Measurements from ENCODE around the gene IL31RA. TPM values are rescaled to one million over a fixed set of nuclear protein-coding genes. Genes with fewer than 3 reads are reported as not detected.
"Not testable (repeated sequence)": the region's sequence is repeated elsewhere in the genome, so short reads cannot be mapped to it uniquely, and the experiment has no call there.

Gene IL31RA
- under 1 TPM in 3 of 4 donors, not detected in 1; 0.08 to 0.10 (median 0.09) TPM for polyA plus RNA-seq (ENCODE audit: insufficient read length in 4 of 4)

GRCh38 chr5:55850839-55851674 lies at the start of gene IL31RA:
IL31RA (plus strand) TSS chr5:55851357; CDS start chr5:55851571, 214 bp downstream.
- DNase-seq (ENCODE audit: low read depth in 4 of 4, low spot score in 3 of 4) = no peak

GRCh38 chr5:55808814-55809213 lies 42.3 kb upstream of the IL31RA start:
- not testable (repeated sequence) for DNase-seq (ENCODE audit: low read depth in 4 of 4, low spot score in 3 of 4)

DNA sequence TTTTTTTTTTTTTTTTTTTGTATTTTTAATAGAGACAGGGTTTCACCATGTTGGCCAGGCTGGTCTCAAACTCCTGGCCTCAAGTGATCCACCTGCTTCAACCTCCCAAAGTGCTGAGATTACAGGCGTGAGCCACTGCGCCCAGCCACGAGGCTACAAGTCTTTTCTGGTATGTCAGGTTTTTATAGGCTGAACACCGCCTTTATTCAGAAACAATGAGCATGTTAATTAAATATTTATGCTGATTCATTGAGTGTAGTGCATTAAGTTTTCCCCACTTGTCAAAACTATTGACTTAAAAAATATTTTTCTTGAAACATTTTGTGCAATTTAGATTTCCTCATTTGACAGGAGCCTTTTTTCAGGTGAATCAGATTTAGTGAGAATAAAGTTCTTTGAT lies 35.2 kb upstream of the IL31RA start:
- DNase-seq (ENCODE audit: low read depth in 4 of 4, low spot score in 3 of 4) = not testable (repeated sequence)

GRCh38 chr5:55816342-55816741 lies 34.8 kb upstream of the IL31RA start:
- DNase-seq (ENCODE audit: low read depth in 4 of 4, low spot score in 3 of 4) = no peak

DNA sequence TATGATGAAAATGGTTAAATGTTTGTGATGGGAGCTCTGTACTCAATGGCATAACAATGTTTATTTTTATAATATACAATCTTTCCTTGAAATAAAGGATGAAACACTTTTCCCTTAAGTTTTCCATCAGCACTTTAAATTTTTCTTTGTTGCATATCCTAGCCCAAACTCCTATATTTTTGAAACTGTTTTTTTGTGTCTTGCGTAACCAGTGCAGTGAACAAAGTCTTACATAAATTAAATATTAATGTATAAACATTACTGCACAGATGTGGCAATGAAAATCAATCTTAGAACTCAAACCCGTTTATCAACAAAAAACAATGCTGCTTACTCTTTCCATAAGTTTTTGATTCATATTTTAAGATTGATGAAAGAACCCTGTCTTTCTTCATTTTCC lies 34.1 kb upstream of the IL31RA start:
- no peak for DNase-seq (ENCODE audit: low read depth in 4 of 4, low spot score in 3 of 4)

- DNase-seq (ENCODE audit: low read depth in 4 of 4, low spot score in 3 of 4) = no peak
Observed at GRCh38 chr5:55820488-55820887, 30.7 kb upstream of the IL31RA start.

GRCh38 chr5:55821731-55822512 lies 29.2 kb upstream of the IL31RA start:
- DNase-seq (ENCODE audit: low read depth in 4 of 4, low spot score in 3 of 4) = no peak

- no peak for DNase-seq (ENCODE audit: low read depth in 4 of 4, low spot score in 3 of 4)
Observed at GRCh38 chr5:55823151-55823796, 27.9 kb upstream of the IL31RA start.

DNA sequence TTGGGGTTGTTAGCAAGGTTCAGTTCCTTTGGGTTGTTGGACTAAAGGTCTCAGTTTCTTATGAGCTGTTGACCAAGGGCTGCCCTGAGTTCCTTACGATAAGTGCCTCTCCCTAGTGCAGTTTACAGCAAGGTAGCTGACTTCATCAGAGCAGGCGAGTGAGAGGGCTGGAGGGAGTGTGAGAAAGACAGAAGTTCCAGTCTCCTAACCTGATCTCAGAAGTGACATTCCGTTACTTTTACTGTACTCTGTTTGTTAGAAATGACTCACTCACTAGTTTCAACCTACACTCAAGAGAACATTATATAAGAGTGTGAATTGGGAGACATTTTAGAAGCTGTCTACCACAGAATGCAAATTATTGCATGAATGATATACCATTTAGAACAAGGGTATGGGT lies 21.2 kb upstream of the IL31RA start:
- no peak for DNase-seq (ENCODE audit: low read depth in 4 of 4, low spot score in 3 of 4)

DNA sequence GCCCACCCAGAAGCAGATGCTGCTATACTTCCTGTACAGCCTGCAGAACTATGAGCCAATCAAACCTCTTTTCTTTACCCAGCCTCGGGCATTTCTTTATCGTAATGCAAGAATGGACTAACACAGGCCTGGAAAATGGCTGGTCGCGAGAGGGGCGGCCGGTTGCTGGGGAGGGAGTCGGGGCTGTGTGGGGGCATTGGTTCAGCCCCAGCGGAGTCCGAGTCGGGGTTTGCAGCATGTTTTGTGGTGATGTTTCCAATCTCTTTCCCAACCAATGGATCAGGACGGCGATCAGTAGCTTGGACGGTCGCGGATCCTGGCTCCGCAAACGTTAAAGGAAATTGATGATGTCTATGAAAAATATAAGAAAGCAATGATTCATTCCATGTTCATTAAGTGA lies 18.7 kb upstream of the IL31RA start:
- DNase-seq (ENCODE audit: low read depth in 4 of 4, low spot score in 3 of 4) = no peak

- DNase-seq (ENCODE audit: low read depth in 4 of 4, low spot score in 3 of 4) = no peak
Observed at GRCh38 chr5:55836191-55836590, 15.0 kb upstream of the IL31RA start.

GRCh38 chr5:55841976-55842375 lies 9.2 kb upstream of the IL31RA start:
- DNase-seq (ENCODE audit: low read depth in 4 of 4, low spot score in 3 of 4) = no peak

GRCh38 chr5:55847837-55848236 lies 3.3 kb upstream of the IL31RA start:
- no peak for DNase-seq (ENCODE audit: low read depth in 4 of 4, low spot score in 3 of 4)

DNA sequence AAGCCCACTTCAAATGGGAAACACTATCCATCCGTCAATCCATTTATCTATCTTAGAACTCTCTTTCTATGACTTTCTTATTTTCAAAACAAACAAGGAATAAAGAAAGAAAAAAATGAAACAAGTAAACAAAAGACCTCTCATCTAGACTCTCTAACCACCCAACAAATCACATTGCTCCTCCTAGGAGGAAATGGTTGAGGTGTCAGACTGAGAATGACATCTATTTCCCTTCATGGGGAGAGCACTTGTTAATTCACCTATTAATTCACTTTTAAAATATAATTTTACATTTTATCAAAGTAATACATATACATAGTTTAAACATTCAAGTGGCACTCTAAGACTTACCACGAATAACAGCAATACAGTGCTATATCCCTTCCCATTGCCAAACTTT lies 2.4 kb upstream of the IL31RA start:
- no peak for DNase-seq (ENCODE audit: low read depth in 4 of 4, low spot score in 3 of 4)

DNA sequence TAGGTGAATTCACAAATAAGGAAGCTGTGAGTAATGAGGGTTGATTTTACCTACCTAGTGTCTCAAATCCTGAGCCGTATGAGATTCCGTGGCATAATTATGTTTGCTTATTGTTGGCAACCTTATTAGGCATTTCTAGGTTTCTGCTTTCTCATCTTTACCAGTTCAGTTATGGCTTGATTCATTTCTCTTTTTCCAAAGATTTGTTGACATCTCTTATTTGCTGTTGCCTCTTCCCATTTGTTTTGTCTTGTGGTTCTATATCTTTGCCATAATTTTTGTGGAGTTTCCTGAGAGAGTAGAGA lies 470 bp downstream of the IL31RA start:
- DNase-seq (ENCODE audit: low read depth in 4 of 4, low spot score in 3 of 4) = no peak

- no peak for DNase-seq (ENCODE audit: low read depth in 4 of 4, low spot score in 3 of 4)
Observed at GRCh38 chr5:55852503-55852902, 1.3 kb downstream of the IL31RA start.

GRCh38 chr5:55853041-55853670 lies 2.0 kb downstream of the IL31RA start:
- DNase-seq (ENCODE audit: low read depth in 4 of 4, low spot score in 3 of 4) = no peak

DNA sequence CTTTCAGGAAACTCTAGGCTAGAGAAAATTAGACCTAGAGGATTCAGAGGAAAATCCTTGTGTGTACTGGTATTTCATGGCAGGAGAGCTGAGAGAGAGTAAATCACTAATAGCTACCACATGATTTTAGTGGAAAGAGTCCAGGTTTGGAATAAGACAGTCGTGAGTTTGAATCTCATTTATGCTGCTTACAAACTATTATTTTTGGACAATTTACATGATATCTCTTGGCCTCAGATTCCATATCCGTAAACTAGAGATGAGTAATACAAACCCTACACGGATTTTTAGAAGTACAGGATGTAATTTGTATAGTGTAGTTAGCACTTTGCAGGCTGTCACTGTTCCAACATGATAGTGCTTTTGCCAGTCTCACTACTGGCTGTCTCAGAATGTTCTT lies 2.7 kb downstream of the IL31RA start:
- DNase-seq (ENCODE audit: low read depth in 4 of 4, low spot score in 3 of 4) = no peak

GRCh38 chr5:55855509-55855908 lies 4.4 kb downstream of the IL31RA start:
- no peak for DNase-seq (ENCODE audit: low read depth in 4 of 4, low spot score in 3 of 4)

DNA sequence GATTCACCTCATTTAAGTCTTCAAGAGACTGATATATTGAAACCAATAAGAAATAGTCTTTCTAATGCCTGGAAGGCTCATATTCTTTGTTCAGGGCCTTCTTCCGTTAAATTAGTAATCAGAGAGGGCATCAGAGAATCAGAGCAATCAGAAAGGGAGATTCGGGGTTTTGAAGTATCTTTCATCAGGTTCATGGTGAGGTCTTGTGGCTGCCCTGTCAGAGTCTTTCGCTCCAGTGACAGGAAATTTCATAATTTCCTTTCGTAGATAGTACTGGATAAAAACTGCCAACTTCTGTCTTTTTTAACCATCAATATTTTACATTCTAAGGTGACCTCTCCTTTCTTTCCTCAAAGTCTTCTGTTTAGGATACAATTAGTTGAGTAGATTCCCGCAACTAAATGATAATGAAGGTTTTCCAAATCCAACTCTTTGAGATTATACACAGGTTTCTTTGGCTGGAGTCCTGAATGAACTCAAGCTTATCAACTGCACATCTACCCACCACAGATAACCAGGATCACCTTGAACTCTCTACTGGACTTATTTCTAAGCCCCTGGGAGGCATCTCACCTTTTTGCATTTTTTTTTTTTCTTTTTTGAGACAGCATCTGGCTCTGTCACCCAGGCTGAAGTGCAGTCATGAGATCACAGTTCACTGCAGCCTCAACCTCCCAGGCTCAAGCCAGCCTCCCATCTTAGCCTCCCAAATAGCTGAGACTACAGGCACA lies 5.5 kb downstream of the IL31RA start:
- no peak for DNase-seq (ENCODE audit: low read depth in 4 of 4, low spot score in 3 of 4)
